HG03520 (cell line): ENCODE data around the gene ASTN2.
A peak's percentile ranks its signal among the peaks of the same experiment; 100 is the strongest.
"Not testable (repeated sequence)": the region's sequence is repeated elsewhere in the genome, so short reads cannot be mapped to it uniquely, and the experiment has no call there.

Source experiments
- ATAC-seq: cut with Tn5 transposase; IDR thresholded peaks from one replicate; pipeline ENCODE4 v1.9.1; 2021; ENCODE audit warnings: mild to moderate bottlenecking, moderate library complexity; ENCODE audit not compliant: unreplicated experiment

ASTN2 gene

GRCh38 chr9:116939614-116940013, 475.2 kb downstream of the ASTN2 start:
- ATAC-seq = peak; percentile 61

GRCh38 chr9:116939161-116939560, 475.7 kb downstream of the ASTN2 start:
- ATAC-seq = no peak

GRCh38 chr9:116937361-116937760, 477.5 kb downstream of the ASTN2 start:
- no peak for ATAC-seq

GRCh38 chr9:116935149-116935897, 479.5 kb downstream of the ASTN2 start:
- peak; percentile 45 for ATAC-seq

GRCh38 chr9:116934131-116934530, 480.7 kb downstream of the ASTN2 start:
- ATAC-seq = no peak

- ATAC-seq = no peak
Observed at GRCh38 chr9:116933251-116933650, 481.6 kb downstream of the ASTN2 start.

- ATAC-seq = no peak
Observed at GRCh38 chr9:116929621-116930020, 485.2 kb downstream of the ASTN2 start.

- ATAC-seq = no peak
Observed at GRCh38 chr9:116928884-116929283, 486.0 kb downstream of the ASTN2 start.

GRCh38 chr9:116928289-116928688, 486.6 kb downstream of the ASTN2 start:
- no peak for ATAC-seq

GRCh38 chr9:116927726-116928125, 487.1 kb downstream of the ASTN2 start:
- ATAC-seq = no peak

GRCh38 chr9:116925121-116925520, 489.7 kb downstream of the ASTN2 start:
- ATAC-seq = no peak

GRCh38 chr9:116924462-116925110, 490.3 kb downstream of the ASTN2 start:
- no peak for ATAC-seq

- not testable (repeated sequence) for ATAC-seq
Observed at GRCh38 chr9:116917895-116918508, 496.9 kb downstream of the ASTN2 start.

GRCh38 chr9:116913536-116913935, 501.3 kb downstream of the ASTN2 start:
- ATAC-seq = no peak

- ATAC-seq = no peak
Observed at GRCh38 chr9:116910201-116910600, 504.7 kb downstream of the ASTN2 start.

- no peak for ATAC-seq
Observed at GRCh38 chr9:116907989-116908388, 506.9 kb downstream of the ASTN2 start.

- ATAC-seq = no peak
Observed at GRCh38 chr9:116905171-116905588, 509.7 kb downstream of the ASTN2 start.

- ATAC-seq = no peak
Observed at GRCh38 chr9:116904165-116904564, 510.7 kb downstream of the ASTN2 start.

GRCh38 chr9:116901260-116901659, 513.6 kb downstream of the ASTN2 start:
- ATAC-seq = no peak

GRCh38 chr9:116900543-116900942, 514.3 kb downstream of the ASTN2 start:
- ATAC-seq = no peak

- ATAC-seq = no peak
Observed at GRCh38 chr9:116900007-116900367, 514.9 kb downstream of the ASTN2 start.
